ENCODE data around the gene PEAR1. TPM values are rescaled to one million over a fixed set of nuclear protein-coding genes. Genes with fewer than 3 reads are reported as not detected.
"Not testable (repeated sequence)": the region's sequence is repeated elsewhere in the genome, so short reads cannot be mapped to it uniquely, and the experiment has no call there.

PEAR1 gene
- total RNA-seq, 1 experiment from 2014 or later, result 0.23 TPM

DNA sequence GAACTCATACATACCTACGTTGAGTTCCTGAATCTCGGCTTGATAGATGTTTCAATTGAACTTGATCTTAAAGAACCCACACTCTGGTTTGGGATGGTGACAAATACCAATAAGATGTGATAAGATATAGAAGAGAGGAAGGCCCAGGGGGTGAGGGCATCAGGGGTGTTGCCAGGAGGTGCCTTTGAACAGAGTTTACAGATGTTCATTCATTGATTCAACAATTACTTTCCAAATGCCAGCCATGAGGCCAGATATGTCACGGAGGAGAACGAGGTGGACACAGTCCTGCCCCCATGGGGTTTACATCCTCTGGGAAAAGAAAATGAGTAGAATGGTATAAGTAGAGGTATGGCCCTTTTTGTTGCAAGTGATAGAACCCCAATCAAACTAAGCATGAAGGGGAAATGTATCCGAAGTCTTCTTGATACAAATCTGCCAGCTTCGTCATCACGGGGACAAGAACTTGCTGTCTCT, 27.6 kb downstream of the PEAR1 start:
- DNase-seq (ENCODE audit: low read depth), result no peak

DNA sequence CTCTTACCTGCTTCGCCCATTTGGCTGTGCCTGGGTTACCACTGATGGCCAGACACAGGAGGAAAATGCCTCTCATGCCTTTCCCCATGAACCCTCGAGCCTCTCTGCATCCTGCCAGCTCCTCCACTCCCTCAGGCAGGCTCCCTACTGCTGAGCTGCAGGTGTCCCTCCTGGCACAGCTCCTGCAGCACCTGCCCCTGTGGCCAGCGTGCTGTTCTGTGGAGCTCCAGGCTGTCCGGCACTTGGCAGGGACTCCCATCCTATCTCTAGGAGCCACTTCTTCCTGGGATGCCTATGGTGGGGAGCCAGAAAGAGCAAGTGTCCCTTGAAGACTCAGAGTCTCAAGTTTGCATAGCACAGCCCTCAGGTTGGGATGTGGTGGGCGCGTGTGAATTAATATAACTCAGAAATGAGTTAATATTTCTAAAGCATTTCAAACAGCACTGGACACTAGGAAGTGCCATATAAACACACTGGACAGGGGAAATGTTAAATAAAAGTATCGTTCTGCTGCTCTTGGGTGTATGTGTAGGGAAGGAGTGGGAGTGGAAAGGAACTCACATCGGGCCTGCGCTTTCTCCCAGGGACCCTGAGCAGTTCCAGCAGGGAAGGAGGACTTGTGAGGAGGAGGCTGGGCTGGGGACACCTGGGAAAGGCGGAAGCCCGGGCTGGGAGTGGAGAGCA, 29.6 kb downstream of the PEAR1 start:
- DNase-seq (ENCODE audit: low read depth), result no peak

DNA sequence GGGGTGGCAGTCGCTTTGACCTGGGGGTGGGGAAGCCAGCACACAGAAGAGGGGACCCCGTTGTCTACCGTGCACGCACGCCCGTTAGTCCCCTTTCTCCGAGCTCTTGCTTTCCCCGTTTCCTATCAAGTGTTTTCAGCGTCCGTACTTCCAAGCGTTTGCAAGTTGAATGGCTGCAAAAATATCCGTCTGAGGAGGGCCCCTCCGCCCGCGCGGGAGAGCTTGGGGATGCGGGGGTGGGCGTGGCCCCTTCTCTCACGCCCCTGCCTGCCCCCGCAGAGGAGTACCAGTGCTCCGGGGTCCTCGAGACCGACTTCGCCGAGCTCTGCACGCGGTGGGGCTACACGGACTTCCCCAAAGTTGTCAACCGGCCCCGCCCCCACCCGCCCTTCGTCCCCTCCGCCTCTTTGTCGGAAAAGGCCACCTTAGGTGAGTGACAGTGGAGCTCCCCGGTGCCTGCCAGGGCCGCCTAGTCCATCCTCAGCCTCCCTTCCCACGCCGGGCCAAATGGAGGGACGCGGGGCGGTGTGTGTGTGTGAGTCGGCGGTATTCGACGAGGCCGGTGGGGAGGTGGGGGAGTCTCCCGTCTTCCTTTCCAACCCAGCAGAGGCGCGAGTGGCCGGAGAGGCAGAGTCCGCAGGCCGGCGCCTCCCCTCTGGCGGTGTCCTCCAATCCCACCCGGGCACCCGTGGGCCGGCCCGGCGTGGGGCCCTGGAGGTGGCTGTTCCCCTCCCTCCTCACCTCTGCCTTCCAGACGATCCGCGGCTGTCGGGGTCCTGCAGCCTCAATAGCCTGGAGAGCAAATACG, 30.4 kb downstream of the PEAR1 start:
- DNase-seq (ENCODE audit: low read depth), result no peak

DNA sequence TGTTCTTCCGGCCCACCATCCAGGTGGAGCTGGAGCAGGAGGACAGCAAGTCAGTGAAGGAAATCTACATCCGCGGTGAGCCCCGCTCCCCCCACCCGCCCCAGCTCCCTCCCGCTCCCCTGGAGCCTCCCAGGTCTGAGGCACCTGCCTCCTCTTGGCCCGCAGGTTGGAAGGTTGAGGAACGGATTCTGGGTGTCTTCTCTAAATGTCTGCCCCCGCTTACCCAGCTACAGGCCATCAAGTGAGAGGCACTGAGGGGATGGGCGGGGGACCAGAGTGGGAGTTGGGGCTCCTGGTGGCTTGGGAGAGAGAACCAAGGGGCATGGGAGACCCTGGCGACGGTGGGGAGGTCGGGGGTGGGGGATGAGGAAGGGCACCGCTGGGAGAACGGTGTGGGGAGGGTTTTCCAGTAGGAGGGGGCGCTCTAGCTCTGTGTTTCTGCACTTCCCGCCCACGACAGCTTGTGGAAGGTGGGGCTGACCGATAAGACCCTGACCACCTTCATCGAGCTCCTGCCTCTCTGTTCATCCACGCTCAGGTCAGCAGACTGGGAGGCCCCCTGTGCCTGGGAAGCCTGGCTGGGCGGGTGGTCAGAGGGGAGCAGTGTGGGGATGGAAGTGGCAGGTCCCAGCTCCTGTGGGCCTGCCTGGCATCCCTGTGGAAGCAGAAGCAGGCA, 31.1 kb downstream of the PEAR1 start:
- DNase-seq (ENCODE audit: low read depth), result no peak

DNA sequence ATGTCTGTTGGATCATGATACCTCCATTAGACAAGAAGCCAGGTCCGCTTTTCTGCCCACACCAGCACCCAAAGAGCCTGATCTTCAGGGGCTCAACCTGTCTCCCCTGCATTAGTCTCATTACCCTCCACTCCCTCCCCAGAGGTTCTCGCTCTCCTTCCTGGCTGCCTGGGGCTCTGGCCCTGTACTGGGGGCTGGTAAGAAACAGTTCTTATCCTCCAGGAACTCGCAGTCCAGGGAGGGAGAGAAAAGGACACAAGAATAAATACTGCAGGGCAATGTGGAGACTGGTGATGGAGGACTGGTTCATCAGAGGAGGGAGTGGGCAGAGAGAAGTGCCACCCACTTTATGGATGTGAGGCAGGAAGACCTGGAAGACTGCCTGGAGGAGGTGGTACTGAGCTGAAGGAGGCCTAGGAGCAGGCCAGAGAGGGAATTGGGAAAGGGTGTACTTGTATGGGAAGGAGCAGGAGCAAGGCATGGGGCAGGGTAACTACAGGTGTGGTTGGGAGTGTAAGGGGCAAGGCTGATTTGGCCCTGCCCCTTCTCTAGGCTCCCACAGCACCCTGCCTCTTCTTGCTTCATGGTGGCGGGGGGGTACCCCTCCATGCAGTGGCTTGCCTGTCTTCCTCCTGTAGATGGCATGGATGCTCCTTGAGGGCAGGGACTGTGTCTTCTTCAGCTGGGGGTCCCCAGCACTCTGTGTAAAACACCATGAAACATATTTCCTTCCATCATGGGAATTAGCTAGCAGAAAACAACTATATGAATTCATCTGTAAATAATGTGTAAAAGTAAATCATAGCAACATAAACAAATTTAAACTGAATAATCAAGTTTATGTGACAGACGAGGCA, 31.9 kb downstream of the PEAR1 start:
- DNase-seq (ENCODE audit: low read depth), result no peak

DNA sequence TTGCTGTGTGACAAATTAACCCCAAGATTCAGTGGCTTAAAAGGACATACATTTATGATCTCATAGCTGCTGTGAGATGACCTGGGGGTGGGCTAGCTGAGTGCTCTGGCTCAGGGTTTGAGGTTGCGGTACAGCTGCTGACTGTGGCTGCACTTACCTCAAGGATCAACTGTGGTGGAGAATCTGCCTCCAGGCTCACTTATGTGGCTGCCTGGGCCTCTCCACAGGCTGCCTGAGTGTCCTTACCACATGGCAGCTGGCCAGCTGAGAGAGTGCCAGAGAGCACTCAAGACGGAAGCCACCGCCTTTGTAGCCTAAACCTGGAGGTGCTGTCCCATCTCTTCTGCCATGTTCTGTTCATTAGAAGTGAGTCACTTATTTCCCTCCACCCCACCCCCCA, 32.7 kb downstream of the PEAR1 start:
- peak; percentile 86 for DNase-seq (ENCODE audit: low read depth)

GRCh38 chr1:156926695-156927094, 33.2 kb downstream of the PEAR1 start:
- DNase-seq (ENCODE audit: low read depth), result not testable (repeated sequence)

DNA sequence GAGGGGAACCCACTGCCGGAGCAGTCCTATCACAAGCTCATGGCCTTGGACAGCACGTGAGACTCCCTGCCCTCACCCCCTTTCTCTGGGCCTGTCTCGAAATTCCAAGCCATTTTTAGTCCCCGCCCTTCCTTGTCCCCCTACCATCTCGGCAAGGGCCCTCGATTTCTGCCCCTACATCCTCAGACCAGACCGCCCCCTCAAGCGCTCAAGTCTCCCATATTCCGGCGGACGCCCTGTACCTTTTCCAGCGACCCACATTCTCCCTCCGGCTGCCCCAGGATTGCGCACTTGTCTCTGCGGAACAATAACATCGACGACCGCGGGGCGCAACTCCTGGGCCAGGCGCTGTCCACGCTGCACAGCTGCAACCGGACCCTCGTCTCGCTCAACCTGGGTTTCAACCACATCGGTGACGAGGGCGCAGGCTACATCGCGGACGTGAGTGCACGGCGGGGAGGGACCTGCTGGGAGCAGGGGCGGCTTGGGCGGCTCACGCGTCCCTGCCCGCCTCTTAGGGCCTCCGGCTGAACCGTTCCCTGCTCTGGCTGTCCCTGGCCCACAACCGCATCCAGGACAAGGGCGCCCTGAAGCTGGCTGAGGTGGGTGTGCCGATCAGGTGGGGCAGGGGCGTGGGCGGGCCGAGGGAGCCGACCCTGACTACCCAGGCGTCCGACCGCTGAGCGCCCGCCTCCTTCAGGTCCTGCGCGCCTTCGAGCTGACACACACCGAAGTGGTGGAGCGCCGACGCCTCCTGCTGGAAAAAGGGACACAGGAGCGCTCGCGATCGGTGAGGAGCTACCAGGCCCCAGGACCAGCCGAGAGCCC, 33.9 kb downstream of the PEAR1 start:
- DNase-seq (ENCODE audit: low read depth), result peak; percentile 58

DNA sequence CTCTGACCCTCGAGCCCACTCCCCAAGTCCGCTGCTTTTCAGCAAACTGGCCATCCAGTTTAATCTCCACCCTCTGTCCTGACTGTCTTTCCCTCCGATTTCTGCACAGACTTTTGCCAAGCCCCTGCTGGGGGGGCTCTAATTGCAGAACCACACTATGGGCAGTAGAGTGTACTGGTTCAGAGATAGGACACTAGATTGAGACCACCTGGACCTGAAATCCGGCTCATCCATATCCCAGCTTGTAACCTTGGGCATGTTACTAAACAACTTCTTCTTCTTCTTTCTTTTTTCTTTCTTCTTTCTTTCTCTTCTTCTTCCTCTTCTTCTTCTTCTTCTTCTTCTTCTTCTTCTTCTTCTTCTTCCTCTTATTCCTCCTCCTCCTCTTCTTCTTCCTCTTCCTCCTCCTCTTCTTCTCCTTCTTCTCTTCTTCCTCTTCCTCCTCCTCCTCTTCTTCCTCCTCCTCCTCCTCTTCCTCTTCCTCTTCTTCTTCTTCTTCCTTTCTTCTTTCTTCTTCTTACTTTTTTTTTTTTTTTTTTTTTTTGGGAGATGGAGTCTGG, 34.6 kb downstream of the PEAR1 start:
- DNase-seq (ENCODE audit: low read depth), result no peak

DNA sequence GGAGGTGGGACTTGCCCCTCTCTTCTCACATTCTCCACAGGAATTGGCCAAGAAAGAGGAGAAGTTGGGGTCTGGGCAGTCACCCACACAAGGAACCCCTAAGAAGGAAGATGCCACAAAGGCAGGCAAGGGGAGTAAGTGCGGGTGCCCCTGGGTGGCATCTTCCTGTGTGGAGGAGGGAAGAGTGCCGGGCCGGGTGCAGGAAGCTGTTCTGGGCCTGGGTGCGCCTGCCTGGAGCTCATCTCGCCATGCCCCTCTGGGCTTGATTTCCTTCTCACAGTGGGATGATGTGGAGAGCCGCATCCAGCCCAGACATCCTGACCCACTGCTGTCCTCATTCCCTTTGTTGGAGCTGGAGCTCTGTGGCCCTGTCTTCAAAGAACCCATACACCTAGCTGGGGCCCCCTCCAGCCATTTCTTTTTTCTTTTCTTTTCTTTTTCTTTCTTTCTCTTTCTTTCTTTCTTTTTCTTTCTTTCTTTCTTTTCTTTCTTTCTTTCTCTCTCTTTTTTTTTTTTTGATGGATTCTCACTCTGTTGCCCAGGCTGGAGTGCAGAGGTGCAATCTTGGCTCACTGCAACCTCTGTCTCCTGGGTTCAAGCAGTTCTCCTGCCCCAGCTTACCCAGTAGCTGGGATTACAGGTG, 36.2 kb downstream of the PEAR1 start:
- no peak for DNase-seq (ENCODE audit: low read depth)

- DNase-seq (ENCODE audit: low read depth), result no peak
These were observed 37.0 kb downstream of the PEAR1 start for GRCh38 chr1:156930483-156930882.

DNA sequence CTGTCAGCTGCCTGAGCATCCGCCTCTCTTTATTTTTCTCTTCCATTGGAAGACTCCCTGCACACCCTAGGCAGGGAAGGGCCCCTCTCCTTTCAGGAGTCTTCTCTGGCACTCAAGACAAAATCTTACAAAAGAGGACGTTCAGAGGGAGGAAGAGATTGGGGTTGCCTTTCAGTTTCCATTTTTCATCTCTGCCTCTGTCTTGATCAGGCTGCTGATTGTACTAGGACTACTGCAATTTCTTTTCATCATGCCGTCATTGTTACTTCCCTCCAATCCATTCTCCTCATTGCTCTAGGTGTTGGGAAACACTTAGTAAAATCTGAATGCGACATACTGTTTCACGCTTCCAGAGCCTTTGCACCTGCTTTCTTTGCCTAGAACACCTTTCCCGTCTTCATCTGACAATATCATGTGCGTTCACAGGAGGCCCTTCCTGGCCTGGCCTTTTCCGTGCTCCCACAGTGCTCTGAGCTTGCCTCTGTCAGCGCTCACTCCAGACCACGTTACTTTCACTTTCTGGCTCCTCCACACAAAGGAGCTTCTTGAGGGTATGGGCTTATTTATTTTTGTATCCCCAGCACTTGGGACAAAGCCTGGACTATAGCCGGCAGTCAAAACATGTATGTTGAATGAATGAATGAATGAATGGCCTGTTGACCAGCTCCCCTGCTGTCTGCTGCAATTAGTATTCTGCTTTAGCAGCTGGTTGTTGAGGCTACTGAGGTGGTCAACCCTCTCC, 37.9 kb downstream of the PEAR1 start:
- DNase-seq (ENCODE audit: low read depth), result no peak

DNA sequence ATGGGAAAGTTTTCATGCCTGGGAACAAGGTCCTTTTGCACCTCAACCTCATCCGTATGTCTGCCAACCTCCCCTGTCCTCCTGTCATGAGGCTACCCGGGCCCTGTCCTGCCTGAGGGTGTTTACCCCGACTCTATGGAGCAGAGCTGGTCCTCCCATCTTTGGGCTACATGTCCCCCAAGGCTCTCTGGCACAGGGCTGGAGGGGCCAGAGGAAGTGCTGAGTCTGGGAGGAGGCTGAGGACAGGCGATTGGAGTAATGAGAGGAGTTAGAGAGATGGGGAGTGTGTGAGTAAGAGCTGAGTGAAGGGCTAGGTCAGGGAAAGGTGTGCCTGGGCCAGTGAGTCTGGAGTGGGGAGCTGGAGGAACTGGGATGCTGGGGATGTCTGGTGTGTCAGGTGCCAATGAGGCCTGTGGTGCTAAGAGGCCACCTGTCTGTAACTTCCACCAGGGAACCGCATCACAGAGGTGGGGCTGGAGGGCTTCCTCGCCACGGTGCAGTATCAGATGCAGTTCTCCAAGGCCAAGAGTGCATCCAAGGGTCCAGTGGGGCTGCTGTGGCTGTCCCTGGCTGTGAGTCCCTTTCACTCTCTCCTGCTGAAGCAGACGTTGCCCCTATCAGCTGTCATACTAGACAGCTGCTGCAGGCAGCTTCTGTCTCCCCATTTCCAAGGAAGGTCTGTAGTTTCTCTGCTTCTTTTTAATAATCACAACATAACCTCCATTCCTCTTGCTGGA, 38.6 kb downstream of the PEAR1 start:
- DNase-seq (ENCODE audit: low read depth), result no peak

- no peak for DNase-seq (ENCODE audit: low read depth)
These were observed 39.6 kb downstream of the PEAR1 start for GRCh38 chr1:156933136-156933535.

DNA sequence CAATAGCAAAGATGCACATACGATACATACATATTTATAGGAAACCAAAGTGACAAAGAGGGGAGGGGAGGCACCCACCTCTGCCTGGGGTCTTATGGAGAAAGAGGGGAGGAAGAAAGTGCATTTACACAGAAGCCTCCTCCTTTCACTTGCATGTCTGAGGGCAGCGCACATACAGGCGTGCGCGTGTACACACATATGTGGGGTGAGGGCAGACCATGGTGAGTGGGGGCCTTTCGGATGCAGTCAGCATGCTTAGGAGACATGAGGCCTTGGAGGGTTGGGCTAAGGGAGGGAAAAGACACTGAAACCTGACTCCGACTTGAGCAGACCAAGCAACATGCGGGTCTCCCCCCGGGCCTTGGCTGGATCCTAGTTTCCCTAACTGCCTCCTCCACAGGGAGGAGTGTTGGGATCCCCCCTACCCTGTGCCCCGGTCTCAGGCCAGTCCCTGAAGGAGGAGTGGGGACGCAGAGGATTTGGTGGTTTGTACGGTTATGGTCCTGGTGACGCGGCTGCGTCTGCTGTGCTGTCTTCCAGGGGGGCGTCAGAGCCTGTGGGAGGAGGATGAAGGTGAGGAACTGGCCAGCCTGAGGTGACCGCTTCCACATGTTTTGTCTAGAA, 42.1 kb downstream of the PEAR1 start:
- no peak for DNase-seq (ENCODE audit: low read depth)

DNA sequence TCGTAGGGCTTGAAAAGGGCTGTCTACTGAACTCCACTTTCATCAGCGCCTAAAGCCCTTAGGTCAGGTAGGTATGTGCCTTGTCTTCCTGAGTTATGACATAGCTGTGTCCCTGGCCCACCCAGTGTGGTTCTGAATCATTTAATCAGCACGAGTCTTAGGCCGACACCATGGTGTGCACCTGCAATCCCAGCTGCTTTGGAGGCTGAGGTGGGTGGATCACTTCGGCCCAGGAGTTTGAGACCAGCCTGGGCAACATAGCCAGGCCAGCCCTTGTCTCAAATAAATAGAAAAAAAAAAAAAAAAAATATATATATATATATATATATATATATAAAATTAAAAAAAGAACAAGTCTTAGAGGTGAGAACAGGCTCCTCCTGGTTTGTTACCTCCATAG, 42.7 kb downstream of the PEAR1 start:
- no peak for DNase-seq (ENCODE audit: low read depth)

GRCh38 chr1:156936721-156937220, 43.3 kb downstream of the PEAR1 start:
- DNase-seq (ENCODE audit: low read depth), result no peak

GRCh38 chr1:156937883-156938282, 44.4 kb downstream of the PEAR1 start:
- DNase-seq (ENCODE audit: low read depth), result no peak
